GM23338 (cell line): ENCODE measurements around the gene FHL2. TPM values are rescaled to one million over a fixed set of nuclear protein-coding genes. Genes with fewer than 3 reads are reported as not detected.
A peak's percentile ranks its signal among the peaks of the same experiment; 100 is the strongest.

ENCODE experiments used
- ATAC-seq: fragments of 200-7000 bp; cut with Tn5 transposase; 3 replicates; pipeline ENCODE4 v1.9.1; 2020
- DNase-seq: peaks from one replicate; pipeline ENCODE4 v3.0.0-alpha.2; 2015; ENCODE audit warnings: low spot score
- H2AFZ ChIP-seq: fragments of 200-600 bp; sonication (generic); 2 replicates; pipeline ENCODE4 v1.8.0; 2016; ENCODE audit warnings: antibody characterized with exemption, mild to moderate bottlenecking, moderate library complexity
- H3F3A ChIP-seq: fragments of 200-600 bp; sonication (generic); replicated peaks from 2 replicates; pipeline ENCODE4 v1.8.0; 2017; ENCODE audit warnings: antibody characterized with exemption, mixed run types, low read depth
- H3K27ac ChIP-seq: fragments of 200-600 bp; sonication (generic); 2 replicates; pipeline ENCODE4 v1.6.1; 2016; ENCODE audit warnings: low read depth
- H3K27me3 ChIP-seq: fragments of 200-600 bp; sonication (generic); 2 replicates; pipeline ENCODE4 v1.8.0; 2016; ENCODE audit warnings: mild to moderate bottlenecking, mixed run types, moderate library complexity; ENCODE audit not compliant: insufficient read depth
- H3K36me3 ChIP-seq: fragments of 200-600 bp; sonication (generic); 2 replicates; pipeline ENCODE4 v1.8.0; 2016; ENCODE audit warnings: mild to moderate bottlenecking; ENCODE audit not compliant: insufficient read depth
- H3K4me1 ChIP-seq: fragments of 200-600 bp; sonication (generic); 2 replicates; pipeline ENCODE4 v1.8.0; 2016; ENCODE audit warnings: mild to moderate bottlenecking, moderate library complexity; ENCODE audit not compliant: insufficient read depth
- H3K4me2 ChIP-seq: fragments of 200-600 bp; sonication (generic); 2 replicates; pipeline ENCODE4 v1.7.1; 2017; ENCODE audit warnings: mixed run types
- H3K4me3 ChIP-seq: fragments of 200-600 bp; sonication (generic); 2 replicates; pipeline ENCODE4 v1.6.1; 2016; ENCODE audit warnings: mixed run types
- H3K79me2 ChIP-seq: fragments of 200-600 bp; sonication (generic); replicated peaks from 2 replicates; pipeline ENCODE4 v1.8.0; 2017; ENCODE audit warnings: mild to moderate bottlenecking; ENCODE audit not compliant: insufficient read depth
- H3K9me2 ChIP-seq: fragments of 200-600 bp; sonication (generic); 2 replicates; pipeline ENCODE4 v1.8.0; 2017; ENCODE audit not compliant: insufficient read depth
- H4K20me1 ChIP-seq: fragments of 200-600 bp; sonication (generic); replicated peaks from 2 replicates; pipeline ENCODE4 v1.8.0; 2017; ENCODE audit warnings: mild to moderate bottlenecking; ENCODE audit not compliant: insufficient read depth
- H3K27ac Mint-ChIP-seq: 2 replicates; pipeline ENCODE4 v1.8.0; 2020; ENCODE audit warnings: inconsistent platforms, mild to moderate bottlenecking, moderate library complexity, mixed read lengths
- H3K27me3 Mint-ChIP-seq: 3 replicates; pipeline ENCODE4 v1.8.0; 2022; ENCODE audit warnings: low read depth, mild to moderate bottlenecking, moderate library complexity, mixed read lengths, inconsistent platforms; ENCODE audit not compliant: insufficient read depth, poor library complexity
- H3K36me3 Mint-ChIP-seq: 3 replicates; pipeline ENCODE4 v1.8.0; 2021; ENCODE audit warnings: low read depth, mild to moderate bottlenecking, inconsistent platforms, moderate library complexity, mixed read lengths
- H3K4me1 Mint-ChIP-seq: 3 replicates; pipeline ENCODE4 v1.8.0; 2020; ENCODE audit warnings: mild to moderate bottlenecking, inconsistent platforms, mixed read lengths
- H3K4me3 Mint-ChIP-seq: 3 replicates; pipeline ENCODE4 v1.8.0; 2021; ENCODE audit warnings: moderate library complexity, mild to moderate bottlenecking, inconsistent platforms, mixed read lengths
- H3K9me3 Mint-ChIP-seq: 3 replicates; pipeline ENCODE4 v1.8.0; 2020; ENCODE audit warnings: moderate library complexity, mild to moderate bottlenecking, inconsistent platforms, mixed read lengths
- CREB1 ChIP-seq: fragments of 250-450 bp; sonication (Bioruptor Pico); IDR thresholded peaks from 2 replicates; pipeline ENCODE4 v1.5.0; 2020; ENCODE audit warnings: low read depth, mild to moderate bottlenecking, moderate library complexity
- EZH2 ChIP-seq: fragments of 200-600 bp; sonication (generic); IDR thresholded peaks from one replicate; pipeline ENCODE4 v1.8.0; 2017; ENCODE audit warnings: antibody characterized with exemption, mild to moderate bottlenecking, low read depth; ENCODE audit not compliant: unreplicated experiment
- EZH2phosphoT487 ChIP-seq: fragments of 200-600 bp; sonication (generic); IDR thresholded peaks from one replicate; pipeline ENCODE4 v1.8.1; 2018; ENCODE audit warnings: antibody characterized with exemption; ENCODE audit not compliant: unreplicated experiment
- JUNB ChIP-seq: IDR thresholded peaks from one replicate; pipeline ENCODE4 v1.6.1; 2016; ENCODE audit warnings: antibody characterized with exemption; ENCODE audit not compliant: unreplicated experiment
- NANOG ChIP-seq: IDR thresholded peaks from 2 replicates; pipeline ENCODE4 v1.6.1; 2016; ENCODE audit warnings: antibody characterized with exemption, borderline replicate concordance
- POLR2AphosphoS5 ChIP-seq: IDR thresholded peaks from 2 replicates; pipeline ENCODE4 v1.6.1; 2016; ENCODE audit warnings: antibody characterized with exemption, low read depth
- STAT1 ChIP-seq: IDR thresholded peaks from one replicate; pipeline ENCODE4 v1.6.1; 2016; ENCODE audit warnings: antibody characterized with exemption; ENCODE audit not compliant: unreplicated experiment
- ZNF114 ChIP-seq: fragments of 250-450 bp; sonication (Bioruptor Pico); IDR thresholded peaks from 2 replicates; pipeline ENCODE4 v1.5.0; 2020; ENCODE audit warnings: mild to moderate bottlenecking, moderate library complexity
- ZNF331 ChIP-seq: fragments of 250-450 bp; sonication (Bioruptor Pico); IDR thresholded peaks from 2 replicates; pipeline ENCODE4 v1.5.0; 2020; ENCODE audit warnings: low read depth, mild to moderate bottlenecking, moderate library complexity
- polyA plus RNA-seq: library from polyadenylated mRNA; unstranded; fragments of >200 nt; fragmentation: Nextera tagmentation; extraction: Ambion mirVana; gene quantifications from 2 replicates; pipeline ENCODE4 v1.2.1, GENCODE V29; 2016
- total RNA-seq: library from RNA; depleted of rRNA; stranded (reverse); fragments of >200 nt; shearing (Covaris generic); gene quantifications from 2 replicates; pipeline ENCODE4 v1.2.3, GENCODE V29; 2014
- TF ChIP-seq, protein P1 (sequence below): fragments of 250-450 bp; sonication (Bioruptor Pico); IDR thresholded peaks from 2 replicates; pipeline ENCODE4 v1.5.0; 2020; ENCODE audit warnings: mild to moderate bottlenecking, moderate library complexity
- TF ChIP-seq, protein P2 (sequence below), 2 experiments: fragments of 200-600 bp in 1 of 2; sonication (generic) in 1 of 2; conservative IDR thresholded peaks; 2 replicates each; pipeline versions ENCODE4 v1.5.1 to v1.6.1; 2016 to 2017; ENCODE audit warnings: antibody characterized with exemption in 2 of 2, low read depth in 2 of 2, mild to moderate bottlenecking in 2 of 2, moderate library complexity in 1 of 2
- TF ChIP-seq, protein P3 (sequence below): IDR thresholded peaks from 2 replicates; pipeline ENCODE4 v1.6.1; 2016; ENCODE audit warnings: antibody characterized with exemption
- TF ChIP-seq, protein P4 (sequence below): IDR thresholded peaks from one replicate; pipeline ENCODE4 v1.6.1; 2018; ENCODE audit warnings: antibody characterized with exemption; ENCODE audit not compliant: unreplicated experiment

Gene FHL2
- total and polyA plus RNA-seq, 2 experiments from 2014 or later = 29.0 to 30.9 TPM

GRCh38 chr2:105445976-105446375, 47.1 kb upstream of the FHL2 start:
- TF ChIP-seq, protein P1, sequence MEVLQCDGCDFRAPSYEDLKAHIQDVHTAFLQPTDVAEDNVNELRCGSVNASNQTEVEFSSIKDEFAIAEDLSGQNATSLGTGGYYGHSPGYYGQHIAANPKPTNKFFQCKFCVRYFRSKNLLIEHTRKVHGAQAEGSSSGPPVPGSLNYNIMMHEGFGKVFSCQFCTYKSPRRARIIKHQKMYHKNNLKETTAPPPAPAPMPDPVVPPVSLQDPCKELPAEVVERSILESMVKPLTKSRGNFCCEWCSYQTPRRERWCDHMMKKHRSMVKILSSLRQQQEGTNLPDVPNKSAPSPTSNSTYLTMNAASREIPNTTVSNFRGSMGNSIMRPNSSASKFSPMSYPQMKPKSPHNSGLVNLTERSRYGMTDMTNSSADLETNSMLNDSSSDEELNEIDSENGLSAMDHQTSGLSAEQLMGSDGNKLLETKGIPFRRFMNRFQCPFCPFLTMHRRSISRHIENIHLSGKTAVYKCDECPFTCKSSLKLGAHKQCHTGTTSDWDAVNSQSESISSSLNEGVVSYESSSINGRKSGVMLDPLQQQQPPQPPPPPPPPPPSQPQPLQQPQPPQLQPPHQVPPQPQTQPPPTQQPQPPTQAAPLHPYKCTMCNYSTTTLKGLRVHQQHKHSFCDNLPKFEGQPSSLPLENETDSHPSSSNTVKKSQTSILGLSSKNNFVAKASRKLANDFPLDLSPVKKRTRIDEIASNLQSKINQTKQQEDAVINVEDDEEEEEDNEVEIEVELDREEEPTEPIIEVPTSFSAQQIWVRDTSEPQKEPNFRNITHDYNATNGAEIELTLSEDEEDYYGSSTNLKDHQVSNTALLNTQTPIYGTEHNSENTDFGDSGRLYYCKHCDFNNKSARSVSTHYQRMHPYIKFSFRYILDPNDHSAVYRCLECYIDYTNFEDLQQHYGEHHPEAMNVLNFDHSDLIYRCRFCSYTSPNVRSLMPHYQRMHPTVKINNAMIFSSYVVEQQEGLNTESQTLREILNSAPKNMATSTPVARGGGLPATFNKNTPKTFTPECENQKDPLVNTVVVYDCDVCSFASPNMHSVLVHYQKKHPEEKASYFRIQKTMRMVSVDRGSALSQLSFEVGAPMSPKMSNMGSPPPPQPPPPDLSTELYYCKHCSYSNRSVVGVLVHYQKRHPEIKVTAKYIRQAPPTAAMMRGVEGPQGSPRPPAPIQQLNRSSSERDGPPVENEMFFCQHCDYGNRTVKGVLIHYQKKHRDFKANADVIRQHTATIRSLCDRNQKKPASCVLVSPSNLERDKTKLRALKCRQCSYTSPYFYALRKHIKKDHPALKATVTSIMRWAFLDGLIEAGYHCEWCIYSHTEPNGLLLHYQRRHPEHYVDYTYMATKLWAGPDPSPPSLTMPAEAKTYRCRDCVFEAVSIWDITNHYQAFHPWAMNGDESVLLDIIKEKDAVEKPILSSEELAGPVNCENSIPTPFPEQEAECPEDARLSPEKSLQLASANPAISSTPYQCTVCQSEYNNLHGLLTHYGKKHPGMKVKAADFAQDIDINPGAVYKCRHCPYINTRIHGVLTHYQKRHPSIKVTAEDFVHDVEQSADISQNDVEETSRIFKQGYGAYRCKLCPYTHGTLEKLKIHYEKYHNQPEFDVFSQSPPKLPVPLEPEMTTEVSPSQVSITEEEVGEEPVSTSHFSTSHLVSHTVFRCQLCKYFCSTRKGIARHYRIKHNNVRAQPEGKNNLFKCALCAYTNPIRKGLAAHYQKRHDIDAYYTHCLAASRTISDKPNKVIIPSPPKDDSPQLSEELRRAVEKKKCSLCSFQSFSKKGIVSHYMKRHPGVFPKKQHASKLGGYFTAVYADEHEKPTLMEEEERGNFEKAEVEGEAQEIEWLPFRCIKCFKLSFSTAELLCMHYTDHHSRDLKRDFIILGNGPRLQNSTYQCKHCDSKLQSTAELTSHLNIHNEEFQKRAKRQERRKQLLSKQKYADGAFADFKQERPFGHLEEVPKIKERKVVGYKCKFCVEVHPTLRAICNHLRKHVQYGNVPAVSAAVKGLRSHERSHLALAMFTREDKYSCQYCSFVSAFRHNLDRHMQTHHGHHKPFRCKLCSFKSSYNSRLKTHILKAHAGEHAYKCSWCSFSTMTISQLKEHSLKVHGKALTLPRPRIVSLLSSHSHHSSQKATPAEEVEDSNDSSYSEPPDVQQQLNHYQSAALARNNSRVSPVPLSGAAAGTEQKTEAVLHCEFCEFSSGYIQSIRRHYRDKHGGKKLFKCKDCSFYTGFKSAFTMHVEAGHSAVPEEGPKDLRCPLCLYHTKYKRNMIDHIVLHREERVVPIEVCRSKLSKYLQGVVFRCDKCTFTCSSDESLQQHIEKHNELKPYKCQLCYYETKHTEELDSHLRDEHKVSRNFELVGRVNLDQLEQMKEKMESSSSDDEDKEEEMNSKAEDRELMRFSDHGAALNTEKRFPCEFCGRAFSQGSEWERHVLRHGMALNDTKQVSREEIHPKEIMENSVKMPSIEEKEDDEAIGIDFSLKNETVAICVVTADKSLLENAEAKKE = no peak
- TF ChIP-seq STAT1 (no peak), POLR2AphosphoS5 (no peak), NANOG (no peak), EZH2phosphoT487 (no peak), ZNF331 (no peak), JUNB (no peak), EZH2 (no peak), CREB1 (CRISPR knock-in tag) (no peak), ZNF114 (CRISPR knock-in tag) (no peak)
- TF ChIP-seq, protein P2, sequence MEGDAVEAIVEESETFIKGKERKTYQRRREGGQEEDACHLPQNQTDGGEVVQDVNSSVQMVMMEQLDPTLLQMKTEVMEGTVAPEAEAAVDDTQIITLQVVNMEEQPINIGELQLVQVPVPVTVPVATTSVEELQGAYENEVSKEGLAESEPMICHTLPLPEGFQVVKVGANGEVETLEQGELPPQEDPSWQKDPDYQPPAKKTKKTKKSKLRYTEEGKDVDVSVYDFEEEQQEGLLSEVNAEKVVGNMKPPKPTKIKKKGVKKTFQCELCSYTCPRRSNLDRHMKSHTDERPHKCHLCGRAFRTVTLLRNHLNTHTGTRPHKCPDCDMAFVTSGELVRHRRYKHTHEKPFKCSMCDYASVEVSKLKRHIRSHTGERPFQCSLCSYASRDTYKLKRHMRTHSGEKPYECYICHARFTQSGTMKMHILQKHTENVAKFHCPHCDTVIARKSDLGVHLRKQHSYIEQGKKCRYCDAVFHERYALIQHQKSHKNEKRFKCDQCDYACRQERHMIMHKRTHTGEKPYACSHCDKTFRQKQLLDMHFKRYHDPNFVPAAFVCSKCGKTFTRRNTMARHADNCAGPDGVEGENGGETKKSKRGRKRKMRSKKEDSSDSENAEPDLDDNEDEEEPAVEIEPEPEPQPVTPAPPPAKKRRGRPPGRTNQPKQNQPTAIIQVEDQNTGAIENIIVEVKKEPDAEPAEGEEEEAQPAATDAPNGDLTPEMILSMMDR (conservative IDR thresholded peaks at IDR 0.05; ENCODE audit: low read depth in 2 of 2) = no peak
- TF ChIP-seq, protein P3, sequence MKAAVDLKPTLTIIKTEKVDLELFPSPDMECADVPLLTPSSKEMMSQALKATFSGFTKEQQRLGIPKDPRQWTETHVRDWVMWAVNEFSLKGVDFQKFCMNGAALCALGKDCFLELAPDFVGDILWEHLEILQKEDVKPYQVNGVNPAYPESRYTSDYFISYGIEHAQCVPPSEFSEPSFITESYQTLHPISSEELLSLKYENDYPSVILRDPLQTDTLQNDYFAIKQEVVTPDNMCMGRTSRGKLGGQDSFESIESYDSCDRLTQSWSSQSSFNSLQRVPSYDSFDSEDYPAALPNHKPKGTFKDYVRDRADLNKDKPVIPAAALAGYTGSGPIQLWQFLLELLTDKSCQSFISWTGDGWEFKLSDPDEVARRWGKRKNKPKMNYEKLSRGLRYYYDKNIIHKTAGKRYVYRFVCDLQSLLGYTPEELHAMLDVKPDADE = no peak
- TF ChIP-seq, protein P4, sequence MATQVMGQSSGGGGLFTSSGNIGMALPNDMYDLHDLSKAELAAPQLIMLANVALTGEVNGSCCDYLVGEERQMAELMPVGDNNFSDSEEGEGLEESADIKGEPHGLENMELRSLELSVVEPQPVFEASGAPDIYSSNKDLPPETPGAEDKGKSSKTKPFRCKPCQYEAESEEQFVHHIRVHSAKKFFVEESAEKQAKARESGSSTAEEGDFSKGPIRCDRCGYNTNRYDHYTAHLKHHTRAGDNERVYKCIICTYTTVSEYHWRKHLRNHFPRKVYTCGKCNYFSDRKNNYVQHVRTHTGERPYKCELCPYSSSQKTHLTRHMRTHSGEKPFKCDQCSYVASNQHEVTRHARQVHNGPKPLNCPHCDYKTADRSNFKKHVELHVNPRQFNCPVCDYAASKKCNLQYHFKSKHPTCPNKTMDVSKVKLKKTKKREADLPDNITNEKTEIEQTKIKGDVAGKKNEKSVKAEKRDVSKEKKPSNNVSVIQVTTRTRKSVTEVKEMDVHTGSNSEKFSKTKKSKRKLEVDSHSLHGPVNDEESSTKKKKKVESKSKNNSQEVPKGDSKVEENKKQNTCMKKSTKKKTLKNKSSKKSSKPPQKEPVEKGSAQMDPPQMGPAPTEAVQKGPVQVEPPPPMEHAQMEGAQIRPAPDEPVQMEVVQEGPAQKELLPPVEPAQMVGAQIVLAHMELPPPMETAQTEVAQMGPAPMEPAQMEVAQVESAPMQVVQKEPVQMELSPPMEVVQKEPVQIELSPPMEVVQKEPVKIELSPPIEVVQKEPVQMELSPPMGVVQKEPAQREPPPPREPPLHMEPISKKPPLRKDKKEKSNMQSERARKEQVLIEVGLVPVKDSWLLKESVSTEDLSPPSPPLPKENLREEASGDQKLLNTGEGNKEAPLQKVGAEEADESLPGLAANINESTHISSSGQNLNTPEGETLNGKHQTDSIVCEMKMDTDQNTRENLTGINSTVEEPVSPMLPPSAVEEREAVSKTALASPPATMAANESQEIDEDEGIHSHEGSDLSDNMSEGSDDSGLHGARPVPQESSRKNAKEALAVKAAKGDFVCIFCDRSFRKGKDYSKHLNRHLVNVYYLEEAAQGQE = no peak
- H3K4me1 ChIP-seq = 0 out of 2 replicates have a peak, but pooled peaks cover 7% of the 10 kb centered on the region
- peak overlapping the region; percentile 29; the same call in 1 of the 2 replicates for H2AFZ ChIP-seq
- Mint-ChIP-seq H3K9me3 (no peaks in the 10 kb centered on the region), H3K27me3 (no peaks in the 10 kb centered on the region), H3K27ac (no peak overlapping the region), H3K4me1 (peaks cover 22% of the 10 kb centered on the region), H3K36me3 (no peaks in the 10 kb centered on the region), H3K4me3 (no peak overlapping the region)
- ATAC-seq = no peak
- no peak overlapping the region for H3K4me3 ChIP-seq
- no peak overlapping the region for H3K27ac ChIP-seq
- no peaks in the 10 kb centered on the region for H3K36me3 ChIP-seq
- no peak overlapping the region for H3K4me2 ChIP-seq
- H3K27me3 ChIP-seq = no peaks in the 10 kb centered on the region
- H3K9me2 ChIP-seq = no peaks in the 10 kb centered on the region
- DNase-seq = no peak
- H4K20me1 ChIP-seq = no peaks in the 10 kb centered on the region
- H3K79me2 ChIP-seq = no peaks in the 10 kb centered on the region
- H3F3A ChIP-seq = no peaks in the 10 kb centered on the region
